ENCODE measurements around the gene N4BP2L2. TPM values are rescaled to one million over a fixed set of nuclear protein-coding genes. Genes with fewer than 3 reads are reported as not detected.

Gene N4BP2L2
- total RNA-seq, 1 donor: 183 TPM

- no peak for TF ChIP-seq CTCF (IDR thresholded peaks at IDR 0.05; ENCODE audit: extremely low read depth, low read depth, low read length)
- no peaks in the 10 kb centered on the region for H4K20me1 ChIP-seq (ENCODE audit: insufficient read depth, low read length)
- no peak overlapping the region for H2AFZ ChIP-seq (ENCODE audit: low read length)
- H3K27ac ChIP-seq (ENCODE audit: low read depth, low read length): no peak overlapping the region
- H3K4me3 ChIP-seq (ENCODE audit: insufficient read depth, low read length): no peak overlapping the region
- no peak overlapping the region for H3K4me2 ChIP-seq (ENCODE audit: insufficient read depth, low read length)
- no peak for DNase-seq (ENCODE audit: insufficient read length, low spot score, missing footprints)
- H3K36me3 ChIP-seq (ENCODE audit: insufficient read depth, low read length): no peaks in the 10 kb centered on the region
- no peaks in the 10 kb centered on the region for H3K4me1 ChIP-seq (ENCODE audit: insufficient read depth, low read length)
- no peaks in the 10 kb centered on the region for H3K27me3 ChIP-seq (ENCODE audit: insufficient read depth, low read length)
- no peaks in the 10 kb centered on the region for H3K79me2 ChIP-seq (ENCODE audit: insufficient read depth, low read length)
- no peaks in the 10 kb centered on the region for H3K9me3 ChIP-seq (ENCODE audit: low read depth, low read length)
These were observed 47.6 kb downstream of the N4BP2L2 start for GRCh38 chr13:32491028-32491427.

GRCh38 chr13:32476892-32477291 is 61.7 kb downstream of the N4BP2L2 start:
- H4K20me1 ChIP-seq (ENCODE audit: insufficient read depth, low read length): no peaks in the 10 kb centered on the region
- TF ChIP-seq CTCF (IDR thresholded peaks at IDR 0.05; ENCODE audit: extremely low read depth, low read depth, low read length): no peak
- H3K4me3 ChIP-seq (ENCODE audit: insufficient read depth, low read length): no peak overlapping the region
- H3K27ac ChIP-seq (ENCODE audit: low read depth, low read length): no peak overlapping the region
- H3K4me2 ChIP-seq (ENCODE audit: insufficient read depth, low read length): no peak overlapping the region
- H3K36me3 ChIP-seq (ENCODE audit: insufficient read depth, low read length): no peaks in the 10 kb centered on the region
- H3K4me1 ChIP-seq (ENCODE audit: insufficient read depth, low read length): peaks cover 5% of the 10 kb centered on the region
- no peaks in the 10 kb centered on the region for H3K79me2 ChIP-seq (ENCODE audit: insufficient read depth, low read length)
- H2AFZ ChIP-seq (ENCODE audit: low read length): no peak overlapping the region
- H3K27me3 ChIP-seq (ENCODE audit: insufficient read depth, low read length): no peaks in the 10 kb centered on the region
- H3K9me3 ChIP-seq (ENCODE audit: low read depth, low read length): no peaks in the 10 kb centered on the region
- DNase-seq (ENCODE audit: insufficient read length, low spot score, missing footprints): no peak

GRCh38 chr13:32476021-32476731 is 62.4 kb downstream of the N4BP2L2 start:
- Histone ChIP-seq H3K4me3 (ENCODE audit: insufficient read depth, low read length) (no peak overlapping the region), H3K4me1 (ENCODE audit: insufficient read depth, low read length) (peaks cover 13% of the 10 kb centered on the region), H4K20me1 (ENCODE audit: insufficient read depth, low read length) (no peaks in the 10 kb centered on the region), H3K27me3 (ENCODE audit: insufficient read depth, low read length) (no peaks in the 10 kb centered on the region), H3K27ac (ENCODE audit: low read depth, low read length) (no peak overlapping the region), H3K79me2 (ENCODE audit: insufficient read depth, low read length) (no peaks in the 10 kb centered on the region), H3K36me3 (ENCODE audit: insufficient read depth, low read length) (no peaks in the 10 kb centered on the region), H3K4me2 (ENCODE audit: insufficient read depth, low read length) (no peak overlapping the region), H2AFZ (ENCODE audit: low read length) (no peak overlapping the region), H3K9me3 (ENCODE audit: low read depth, low read length) (no peaks in the 10 kb centered on the region)
- no peak for DNase-seq (ENCODE audit: insufficient read length, low spot score, missing footprints)
- no peak for TF ChIP-seq CTCF (IDR thresholded peaks at IDR 0.05; ENCODE audit: extremely low read depth, low read depth, low read length)

GRCh38 chr13:32474999-32475792 is 63.4 kb downstream of the N4BP2L2 start:
- DNase-seq (ENCODE audit: insufficient read length, low spot score, missing footprints): no peak
- Histone ChIP-seq H3K36me3 (ENCODE audit: insufficient read depth, low read length) (no peaks in the 10 kb centered on the region), H3K79me2 (ENCODE audit: insufficient read depth, low read length) (no peaks in the 10 kb centered on the region), H3K4me2 (ENCODE audit: insufficient read depth, low read length) (no peak overlapping the region), H2AFZ (ENCODE audit: low read length) (no peak overlapping the region), H3K4me1 (ENCODE audit: insufficient read depth, low read length) (peaks cover 15% of the 10 kb centered on the region), H3K4me3 (ENCODE audit: insufficient read depth, low read length) (no peak overlapping the region), H3K27me3 (ENCODE audit: insufficient read depth, low read length) (no peaks in the 10 kb centered on the region), H3K27ac (ENCODE audit: low read depth, low read length) (no peak overlapping the region), H4K20me1 (ENCODE audit: insufficient read depth, low read length) (no peaks in the 10 kb centered on the region), H3K9me3 (ENCODE audit: low read depth, low read length) (no peaks in the 10 kb centered on the region)
- TF ChIP-seq CTCF (IDR thresholded peaks at IDR 0.05; ENCODE audit: extremely low read depth, low read depth, low read length): no peak
